Endodermal cell (in vitro differentiated cells): ENCODE measurements around the gene CD79A. TPM values are rescaled to one million over a fixed set of nuclear protein-coding genes. Genes with fewer than 3 reads are reported as not detected.

Experiments
- DNase-seq: peaks from one replicate; pipeline ENCODE4 v3.0.0-alpha.2; 2017
- H3K27ac ChIP-seq: 2 replicates; pipeline ENCODE4 v1.5.1; 2013; ENCODE audit warnings: mild to moderate bottlenecking, low read depth, low read length, moderate library complexity
- H3K27me3 ChIP-seq: 2 replicates; pipeline ENCODE4 v1.6.1; 2013; ENCODE audit warnings: mild to moderate bottlenecking, low read length, moderate library complexity; ENCODE audit not compliant: insufficient read depth, control insufficient read depth, poor library complexity, severe bottlenecking
- H3K36me3 ChIP-seq: 2 replicates; pipeline ENCODE4 v1.7.0; 2013; ENCODE audit warnings: mild to moderate bottlenecking, low read length, moderate library complexity; ENCODE audit not compliant: control insufficient read depth, insufficient read depth
- H3K4me1 ChIP-seq: one replicate; pipeline ENCODE4 v1.7.0; 2013; ENCODE audit warnings: low read length; ENCODE audit not compliant: control insufficient read depth, insufficient read depth
- H3K4me3 ChIP-seq: 2 replicates; pipeline ENCODE4 v1.5.1; 2013; ENCODE audit warnings: mild to moderate bottlenecking, low read length, moderate library complexity
- H3K9ac ChIP-seq: 2 replicates; pipeline ENCODE4 v1.6.1; 2013; ENCODE audit warnings: mild to moderate bottlenecking, low read length, moderate library complexity; ENCODE audit not compliant: poor library complexity, severe bottlenecking; ENCODE audit errors: extremely low read depth
- H3K9me3 ChIP-seq: 2 replicates; pipeline ENCODE4 v1.6.1; 2013; ENCODE audit warnings: mild to moderate bottlenecking, low read length, moderate library complexity; ENCODE audit not compliant: control insufficient read depth
- H3K27ac Mint-ChIP-seq: 2 replicates; pipeline ENCODE4 v1.8.0; 2020; ENCODE audit warnings: mixed read lengths
- H3K27me3 Mint-ChIP-seq: 2 replicates; pipeline ENCODE4 v1.8.0; 2021; ENCODE audit warnings: mild to moderate bottlenecking, mixed read lengths; ENCODE audit not compliant: insufficient read depth
- H3K36me3 Mint-ChIP-seq: 2 replicates; pipeline ENCODE4 v1.8.0; 2020; ENCODE audit warnings: low read depth, mixed read lengths
- H3K4me1 Mint-ChIP-seq: 2 replicates; pipeline ENCODE4 v1.8.0; 2020; ENCODE audit warnings: mixed read lengths
- H3K4me3 Mint-ChIP-seq: 2 replicates; pipeline ENCODE4 v1.8.0; 2020; ENCODE audit warnings: mild to moderate bottlenecking, moderate library complexity, mixed read lengths
- H3K9me3 Mint-ChIP-seq: 2 replicates; pipeline ENCODE4 v1.8.0; 2020; ENCODE audit warnings: mild to moderate bottlenecking, mixed read lengths
- CTCF ChIP-seq: fragments of 200-600 bp; sonication (generic); conservative IDR thresholded peaks from 2 replicates; pipeline ENCODE4 v1.5.0; 2021; ENCODE audit warnings: antibody characterized with exemption, mild to moderate bottlenecking
- WGBS, 2 experiments: methylation state at CpG; one replicate each; pipeline versions ENCODE4 v1.1.5 to v1.1.7; 2013; ENCODE audit warnings: missing lambda C conversion rate in 2 of 2, mixed read lengths in 1 of 2; ENCODE audit not compliant: insufficient coverage in 1 of 2, insufficient read length in 1 of 2; 5-methylcytosine and 5-hydroxymethylcytosine counted together
- total RNA-seq, 2 donors: library from RNA; stranded (reverse); fragmentation: NEBNext Ultra II Directional in 1 of 2; extraction: Animal tissue kit (Norgen Biotek cat#: 25700) in 1 of 2; gene quantifications; 2 replicates in 1 of 2; 3 replicates in 1 of 2; pipeline ENCODE4 v1.2.1, GENCODE V29; 2021

CD79A gene
- total RNA-seq, 2 donors from 2014 or later = not detected

- Histone ChIP-seq H3K9me3 (no peaks in the 10 kb centered on the region), H3K36me3 (no peaks in the 10 kb centered on the region), H3K27ac (no peak overlapping the region), H3K27me3 (peaks cover 98% of the 10 kb centered on the region), H3K9ac (no peak overlapping the region), H3K4me1 (no peaks in the 10 kb centered on the region), H3K4me3 (no peak overlapping the region)
- TF ChIP-seq CTCF = no peak
- Mint-ChIP-seq H3K27ac (no peak overlapping the region), H3K9me3 (no peaks in the 10 kb centered on the region), H3K36me3 (no peaks in the 10 kb centered on the region), H3K4me3 (no peak overlapping the region), H3K27me3 (peaks cover 19% of the 10 kb centered on the region), H3K4me1 (peaks cover 11% of the 10 kb centered on the region)
- WGBS, 2 experiments = 58 to 64% methylated on average over 2 to 4 of the region's 6 CpGs
- no peak for DNase-seq
Measured at GRCh38 chr19:41923045-41923788, 46.1 kb downstream of the CD79A start.

GRCh38 chr19:41924151-41925145 is 47.4 kb downstream of the CD79A start:
- Histone ChIP-seq H3K4me3 (no peak overlapping the region), H3K27ac (no peak overlapping the region), H3K9me3 (no peaks in the 10 kb centered on the region), H3K27me3 (peaks cover 97% of the 10 kb centered on the region), H3K4me1 (no peaks in the 10 kb centered on the region), H3K9ac (no peak overlapping the region), H3K36me3 (no peaks in the 10 kb centered on the region)
- no peaks in the 10 kb centered on the region for H3K9me3 Mint-ChIP-seq
- H3K27me3 Mint-ChIP-seq = peaks cover 28% of the 10 kb centered on the region
- H3K27ac Mint-ChIP-seq = no peak overlapping the region
- H3K36me3 Mint-ChIP-seq = no peaks in the 10 kb centered on the region
- DNase-seq = no peak
- no peak for TF ChIP-seq CTCF
- 32 to 46% methylated on average over 6 to 12 of the region's 13 CpGs for WGBS, 2 experiments
- peaks cover 17% of the 10 kb centered on the region for H3K4me1 Mint-ChIP-seq
- H3K4me3 Mint-ChIP-seq = no peak overlapping the region

GRCh38 chr19:41925208-41926003 is 48.3 kb downstream of the CD79A start:
- H3K4me1 ChIP-seq = no peaks in the 10 kb centered on the region
- peaks cover 5% of the 10 kb centered on the region for H3K9me3 ChIP-seq
- Mint-ChIP-seq H3K27ac (no peak overlapping the region), H3K4me1 (peaks cover 22% of the 10 kb centered on the region), H3K27me3 (peaks cover 37% of the 10 kb centered on the region), H3K9me3 (peaks cover 3% of the 10 kb centered on the region), H3K4me3 (no peak overlapping the region), H3K36me3 (no peaks in the 10 kb centered on the region)
- H3K36me3 ChIP-seq = no peaks in the 10 kb centered on the region
- WGBS, 2 experiments = 36 to 57% methylated on average over 4 to 7 of the region's 7 CpGs
- H3K9ac ChIP-seq = no peak overlapping the region
- H3K4me3 ChIP-seq = no peak overlapping the region
- H3K27me3 ChIP-seq = peaks cover 97% of the 10 kb centered on the region
- no peak for DNase-seq
- TF ChIP-seq CTCF = no peak
- no peak overlapping the region for H3K27ac ChIP-seq
